ENCODE data around the gene TNFAIP3. TPM values are rescaled to one million over a fixed set of nuclear protein-coding genes. Genes with fewer than 3 reads are reported as not detected.

Gene TNFAIP3
- polyA plus RNA-seq, 3 donors: 35.5 to 273 (median 38.4) TPM

DNA sequence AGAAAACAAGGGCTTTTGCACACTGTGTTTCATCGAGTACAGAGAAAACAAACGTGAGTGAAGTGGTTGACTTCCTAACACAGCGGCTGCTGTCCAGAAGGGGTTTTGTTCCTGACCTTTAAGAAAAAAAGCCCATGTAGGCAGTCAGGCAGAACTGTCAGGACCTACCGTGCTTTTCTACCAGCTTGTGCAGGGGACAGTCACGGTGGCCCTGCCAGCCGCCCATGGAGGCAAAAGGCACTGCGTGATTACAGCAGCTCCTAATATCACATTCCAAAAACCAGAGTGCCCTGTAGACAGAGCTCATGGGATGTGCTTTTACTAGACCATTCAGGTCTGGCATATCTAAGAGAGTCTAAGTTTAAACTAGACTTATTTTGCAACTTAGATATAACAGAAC, 12.2 kb downstream of the TNFAIP3 start:
- Histone ChIP-seq H3K4me2 (replicated peaks; ENCODE audit: extremely low read depth, low read length, poor library complexity, severe bottlenecking) (no peak overlapping the region), H3K4me3 (replicated peaks in 1 of 3; ENCODE audit: low read depth in 2 of 3, low read length in 3 of 3) (no peak overlapping the region), H3K9ac (ENCODE audit: insufficient read depth, low read length, poor library complexity, severe bottlenecking) (no peak overlapping the region), H3K27ac (ENCODE audit: low read depth in 1 of 2, low read length in 2 of 2) (peak overlapping the region in 1 of 2 donors; percentile 82), H3K9me3 (replicated peaks in 1 of 2; ENCODE audit: control insufficient read depth in 1 of 2, insufficient read depth in 1 of 2, low read length in 2 of 2) (no peaks in the 10 kb centered on the region), H3K27me3 (ENCODE audit: control insufficient read depth in 2 of 2, insufficient read depth in 2 of 2, low read length in 2 of 2) (no peaks in the 10 kb centered on the region), H3K36me3 (replicated peaks in 1 of 2; ENCODE audit: control insufficient read depth in 1 of 2, insufficient read depth in 2 of 2, low read length in 2 of 2) (peaks cover 78 to 84% of the 10 kb centered on the region in 2 donors), H3K4me1 (ENCODE audit: control insufficient read depth in 1 of 2, insufficient read depth in 2 of 2, low read length in 2 of 2) (peaks cover 46 to 65% of the 10 kb centered on the region in 2 donors), H3K79me2 (ENCODE audit: insufficient read depth, low read length) (peaks cover 42% of the 10 kb centered on the region), H2AFZ (ENCODE audit: insufficient read depth, low read depth, low read length, poor library complexity, severe bottlenecking) (no peak overlapping the region), H4K20me1 (ENCODE audit: insufficient read depth, low read length) (peaks cover 65% of the 10 kb centered on the region)
- Mint-ChIP-seq H3K4me1 (peaks cover 52% of the 10 kb centered on the region), H3K9me3 (peaks cover 0 to 2% (median 0%) of the 10 kb centered on the region in 7 donors), H3K36me3 (peaks cover 79 to 86% of the 10 kb centered on the region in 2 donors), H3K27me3 (ENCODE audit: low read depth in 3 of 3) (peaks cover 0 to 3% (median 0%) of the 10 kb centered on the region in 3 donors), H3K4me3 (no peak overlapping the region), H3K27ac (peak overlapping the region in 6 of 7 donors; percentile 81 to 94 (median 90))
- intact Hi-C loops (cut with micrococcal nuclease): no loop called here
- TF ChIP-seq, protein P1, sequence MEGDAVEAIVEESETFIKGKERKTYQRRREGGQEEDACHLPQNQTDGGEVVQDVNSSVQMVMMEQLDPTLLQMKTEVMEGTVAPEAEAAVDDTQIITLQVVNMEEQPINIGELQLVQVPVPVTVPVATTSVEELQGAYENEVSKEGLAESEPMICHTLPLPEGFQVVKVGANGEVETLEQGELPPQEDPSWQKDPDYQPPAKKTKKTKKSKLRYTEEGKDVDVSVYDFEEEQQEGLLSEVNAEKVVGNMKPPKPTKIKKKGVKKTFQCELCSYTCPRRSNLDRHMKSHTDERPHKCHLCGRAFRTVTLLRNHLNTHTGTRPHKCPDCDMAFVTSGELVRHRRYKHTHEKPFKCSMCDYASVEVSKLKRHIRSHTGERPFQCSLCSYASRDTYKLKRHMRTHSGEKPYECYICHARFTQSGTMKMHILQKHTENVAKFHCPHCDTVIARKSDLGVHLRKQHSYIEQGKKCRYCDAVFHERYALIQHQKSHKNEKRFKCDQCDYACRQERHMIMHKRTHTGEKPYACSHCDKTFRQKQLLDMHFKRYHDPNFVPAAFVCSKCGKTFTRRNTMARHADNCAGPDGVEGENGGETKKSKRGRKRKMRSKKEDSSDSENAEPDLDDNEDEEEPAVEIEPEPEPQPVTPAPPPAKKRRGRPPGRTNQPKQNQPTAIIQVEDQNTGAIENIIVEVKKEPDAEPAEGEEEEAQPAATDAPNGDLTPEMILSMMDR (IDR thresholded peaks at IDR 0.05): no peak
- WGBS (ENCODE audit: insufficient coverage): 95% methylated on average over 7 of the region's 7 CpGs
- DNase-seq: no peak

DNA sequence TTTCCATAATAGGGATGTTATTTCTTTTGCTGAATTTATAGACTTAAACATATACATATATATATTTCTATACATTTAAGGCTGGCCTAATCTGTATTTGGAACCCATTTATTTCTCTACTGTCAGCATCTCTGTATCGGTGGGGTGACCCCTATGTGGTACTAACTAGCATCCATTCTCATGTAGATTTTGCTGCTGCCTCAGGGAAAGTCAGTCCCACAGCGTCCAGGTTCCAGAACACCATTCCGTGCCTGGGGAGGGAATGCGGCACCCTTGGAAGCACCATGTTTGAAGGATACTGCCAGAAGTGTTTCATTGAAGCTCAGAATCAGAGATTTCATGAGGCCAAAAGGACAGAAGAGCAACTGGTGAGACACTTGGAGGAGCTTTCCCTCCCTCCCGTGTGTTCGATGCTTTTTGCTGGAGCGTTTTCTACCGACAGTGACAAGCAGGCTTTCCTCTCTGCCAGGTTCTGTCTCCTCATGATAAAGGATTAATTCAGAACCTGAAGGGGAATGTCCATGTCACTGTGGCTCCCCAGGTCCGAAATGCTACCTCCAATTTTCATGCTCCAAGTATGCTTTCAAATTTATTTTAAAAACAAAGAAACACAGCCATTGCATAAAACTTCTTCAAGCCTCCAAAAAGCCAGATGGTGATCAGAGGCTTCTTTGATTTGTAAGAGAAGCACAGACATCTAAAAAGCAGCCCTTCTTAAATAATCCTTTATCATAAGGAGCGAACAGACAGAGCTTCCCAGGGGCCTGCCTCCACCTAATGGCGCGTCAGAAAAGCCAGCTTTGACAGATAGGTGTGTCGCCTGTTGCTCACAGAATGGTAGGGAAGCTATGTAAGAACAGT, 13.1 kb downstream of the TNFAIP3 start:
- H3K27me3 ChIP-seq (ENCODE audit: control insufficient read depth in 2 of 2, insufficient read depth in 2 of 2, low read length in 2 of 2): no peaks in the 10 kb centered on the region
- intact Hi-C loops (cut with micrococcal nuclease): no loop called here
- no peak overlapping the region for H2AFZ ChIP-seq (ENCODE audit: insufficient read depth, low read depth, low read length, poor library complexity, severe bottlenecking)
- TF ChIP-seq, protein P1 (IDR thresholded peaks at IDR 0.05): no peak
- Mint-ChIP-seq H3K4me1 (peaks cover 48% of the 10 kb centered on the region), H3K27me3 (ENCODE audit: low read depth in 3 of 3) (peaks cover 0 to 3% (median 0%) of the 10 kb centered on the region in 3 donors), H3K4me3 (no peak overlapping the region), H3K9me3 (peaks cover 0 to 2% (median 0%) of the 10 kb centered on the region in 7 donors), H3K36me3 (peaks cover 73 to 83% of the 10 kb centered on the region in 2 donors), H3K27ac (peak overlapping the region in 4 of 7 donors; percentile 36 to 79 (median 54))
- H3K36me3 ChIP-seq (replicated peaks in 1 of 2; ENCODE audit: control insufficient read depth in 1 of 2, insufficient read depth in 2 of 2, low read length in 2 of 2): peaks cover 71 to 76% of the 10 kb centered on the region in 2 donors
- no peak overlapping the region for H3K9ac ChIP-seq (ENCODE audit: insufficient read depth, low read length, poor library complexity, severe bottlenecking)
- H3K4me3 ChIP-seq (replicated peaks in 1 of 3; ENCODE audit: low read depth in 2 of 3, low read length in 3 of 3): no peak overlapping the region
- peaks cover 57% of the 10 kb centered on the region for H4K20me1 ChIP-seq (ENCODE audit: insufficient read depth, low read length)
- DNase-seq: no peak
- 97% methylated on average over 7 of the region's 13 CpGs for WGBS (ENCODE audit: insufficient coverage)
- H3K4me2 ChIP-seq (replicated peaks; ENCODE audit: extremely low read depth, low read length, poor library complexity, severe bottlenecking): no peak overlapping the region
- peaks cover 33% of the 10 kb centered on the region for H3K79me2 ChIP-seq (ENCODE audit: insufficient read depth, low read length)
- no peak overlapping the region for H3K27ac ChIP-seq (ENCODE audit: low read depth in 1 of 2, low read length in 2 of 2)
- H3K9me3 ChIP-seq (replicated peaks in 1 of 2; ENCODE audit: control insufficient read depth in 1 of 2, insufficient read depth in 1 of 2, low read length in 2 of 2): no peaks in the 10 kb centered on the region
- H3K4me1 ChIP-seq (ENCODE audit: control insufficient read depth in 1 of 2, insufficient read depth in 2 of 2, low read length in 2 of 2): peaks cover 41 to 60% of the 10 kb centered on the region in 2 donors
